ENCODE results near the gene WDFY4. TPM values are rescaled to one million over a fixed set of nuclear protein-coding genes. Genes with fewer than 3 reads are reported as not detected.

WDFY4 gene
- total RNA-seq, 1 experiment from 2014 or later, result not detected

GRCh38 chr10:48938990-48939536, 254.4 kb downstream of the WDFY4 start:
- Histone ChIP-seq H3K9me3 (ENCODE audit: control insufficient read depth, low read depth, low read length) (no peaks in the 10 kb centered on the region), H3K27ac (ENCODE audit: insufficient read length, low read depth, low read length) (no peak overlapping the region), H3K14ac (ENCODE audit: insufficient read depth, low read length) (no peak overlapping the region), H3K9ac (ENCODE audit: extremely low read depth, insufficient read length, low read length) (no peak overlapping the region), H3K4me2 (ENCODE audit: insufficient read depth, insufficient read length, low read length) (no peak overlapping the region), H2BK15ac (ENCODE audit: low read depth, low read length) (no peak overlapping the region), H4K20me1 (ENCODE audit: control insufficient read depth, insufficient read depth, insufficient read length) (no peaks in the 10 kb centered on the region), H2BK5ac (ENCODE audit: insufficient read length, low read length) (no peak overlapping the region), H4K8ac (replicated peaks; ENCODE audit: insufficient read length, low read depth, low read length) (no peak overlapping the region), H4K91ac (ENCODE audit: insufficient read length, low read depth, low read length) (no peak overlapping the region), H3K79me1 (ENCODE audit: insufficient read depth, low read depth, low read length, poor library complexity, severe bottlenecking) (no peaks in the 10 kb centered on the region), H2AK5ac (ENCODE audit: insufficient read length, low read length) (no peak overlapping the region), H2BK20ac (ENCODE audit: low read depth, low read length, poor library complexity, severe bottlenecking) (no peak overlapping the region), H2AFZ (ENCODE audit: low read length) (no peak overlapping the region), H3T11ph (ENCODE audit: low read length) (no peak overlapping the region), H3K79me2 (ENCODE audit: insufficient read depth, low read length) (no peaks in the 10 kb centered on the region), H3K4me1 (ENCODE audit: insufficient read depth, low read length) (no peaks in the 10 kb centered on the region), H2BK12ac (ENCODE audit: insufficient read length, low read depth, low read length) (no peak overlapping the region), H2BK120ac (ENCODE audit: low read depth, low read length, poor library complexity, severe bottlenecking) (no peak overlapping the region), H3K23ac (ENCODE audit: insufficient read length, low read depth, low read length) (no peak overlapping the region), H3K18ac (ENCODE audit: insufficient read length, low read depth, low read length) (no peak overlapping the region), H3K56ac (ENCODE audit: insufficient read length, low read depth, low read length) (no peak overlapping the region), H3K27me3 (ENCODE audit: insufficient read depth, low read length) (no peaks in the 10 kb centered on the region), H4K5ac (ENCODE audit: insufficient read length, low read depth, low read length) (no peak overlapping the region), H3K4ac (ENCODE audit: low read depth, low read length) (no peak overlapping the region), H3K23me2 (ENCODE audit: insufficient read length, low read depth, low read length, poor library complexity, severe bottlenecking) (no peaks in the 10 kb centered on the region)
- TF ChIP-seq CTCF (conservative IDR thresholded peaks at IDR 0.05), result no peak
- peaks cover 3% of the 10 kb centered on the region for H3K27me3 Mint-ChIP-seq (ENCODE audit: low read depth)
- H3K4me1 Mint-ChIP-seq, result peaks cover 4 to 13% of the 10 kb centered on the region in 2 experiments; a peak in 3 of 4 replicates
- no CpG with 5 or more reads among the region's 6 CpGs for WGBS (ENCODE audit: extremely low coverage, insufficient read length, low lambda C conversion rate)
- H3K9me3 Mint-ChIP-seq, result no peaks in the 10 kb centered on the region
- DNase-seq, result peak; percentile 12
- H3K4me3 Mint-ChIP-seq, result no peak overlapping the region
- H3K36me3 Mint-ChIP-seq (ENCODE audit: insufficient read depth in 1 of 3, low read depth in 3 of 3), result no peaks in the 10 kb centered on the region
- no peak overlapping the region for H3K27ac Mint-ChIP-seq

Data from H9 (cell line).